Nucleus accumbens (tissue), 56 donors: ENCODE data around the gene NUP153.

ENCODE experiments used
- DNase-seq, 56 donors: peaks; one replicate each; lab custom pipeline; 2025; lab: John Stamatoyannopoulos, UW

The NUP153 gene

DNA sequence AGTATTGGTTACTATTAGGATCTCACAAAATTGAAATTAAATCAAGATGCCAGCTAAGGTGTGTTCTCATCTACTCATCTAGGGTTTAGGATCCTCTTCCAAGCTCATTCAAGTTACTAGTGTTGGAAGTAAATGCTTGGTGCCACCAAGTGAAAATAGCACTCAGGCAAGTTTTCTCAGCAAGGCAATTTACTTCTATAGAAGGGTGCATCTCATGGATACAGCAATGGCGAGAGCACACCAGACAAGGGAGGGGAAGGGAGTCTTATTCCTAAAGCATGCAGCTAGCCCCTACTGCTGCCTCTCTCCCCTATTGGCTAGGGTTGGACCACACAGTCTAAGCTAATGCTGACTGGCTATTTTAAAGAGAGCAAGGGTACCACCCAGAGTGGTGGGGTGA is 129.7 kb downstream of the NUP153 start:
- DNase-seq: no peak

DNA sequence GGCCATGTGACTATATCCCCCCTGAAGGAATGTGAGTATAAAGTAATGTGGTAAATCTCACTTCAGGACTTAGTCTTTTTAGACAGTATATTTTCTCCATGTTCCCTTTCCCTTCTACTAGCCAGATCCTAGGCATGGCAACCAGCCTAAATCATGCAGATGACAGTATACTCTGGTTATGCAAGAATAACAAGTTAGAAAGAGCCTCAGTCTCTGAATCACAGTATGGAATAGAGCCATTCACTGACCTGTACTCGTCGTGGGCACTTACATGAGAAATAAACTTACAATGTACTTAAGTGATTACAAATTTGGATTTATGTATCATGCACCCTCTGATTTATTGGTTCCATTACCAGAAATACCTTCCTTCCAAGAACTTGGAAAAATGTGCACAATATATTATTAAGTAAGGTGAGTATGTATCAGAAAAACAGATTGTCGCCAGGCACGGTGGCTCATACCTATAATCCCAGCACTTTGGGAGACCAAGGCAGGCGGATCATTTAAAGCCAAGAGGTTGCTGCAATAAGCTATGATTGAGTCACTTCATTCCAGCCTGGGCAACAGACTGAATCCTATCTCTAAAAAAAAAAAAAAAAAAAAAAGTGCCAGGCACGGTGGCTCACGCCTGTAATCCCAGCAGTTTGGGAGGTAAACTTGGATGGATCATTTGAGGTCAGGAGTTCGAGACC is 131.7 kb downstream of the NUP153 start:
- no peak for DNase-seq

DNA sequence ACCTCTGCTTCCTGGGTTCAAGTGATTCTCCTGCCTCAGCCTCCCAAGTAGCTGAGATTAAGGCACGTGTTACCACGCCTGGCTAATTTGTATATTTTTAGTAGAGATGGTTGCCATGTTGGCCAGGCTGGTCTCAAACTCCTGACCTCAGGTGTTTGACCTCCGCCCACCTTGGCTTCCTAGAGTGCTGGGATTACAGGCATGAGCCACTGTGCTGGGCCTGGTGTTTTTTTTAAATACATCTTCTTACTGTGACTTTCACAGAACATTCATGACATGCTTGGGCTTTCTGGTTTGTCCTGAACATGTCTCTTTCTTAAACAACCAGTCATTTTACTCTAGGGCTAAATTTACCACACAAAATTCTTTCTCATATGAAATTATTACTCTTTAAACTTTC is 141.3 kb downstream of the NUP153 start:
- DNase-seq: no peak
